Posterior cingulate gyrus (tissue), 11 donors: ENCODE results near the gene DTWD2.
A peak's percentile ranks its signal among the peaks of the same experiment; 100 is the strongest.
"Not testable (repeated sequence)": the region's sequence is repeated elsewhere in the genome, so short reads cannot be mapped to it uniquely, and the experiment has no call there.

ENCODE experiments used
- DNase-seq, 10 donors: peaks; one replicate each; pipeline versions ENCODE4 v3.0.0 to v3.0.0-alpha.2; 2020 to 2021; ENCODE audit warnings: mixed read lengths in 3 of 10
- intact Hi-C: fragments of 100-400 bp; cut with DNase I; formaldehyde crosslinking; loops from one replicate; pipeline ENCODE4 v1.15.1; 2023

The DTWD2 gene

GRCh38 chr5:118889165-118889564 lies 99.2 kb downstream of the DTWD2 start:
- intact Hi-C loops, result no loop called here
- DNase-seq, result no peak

- intact Hi-C loops, result no loop called here
- no peak for DNase-seq
Measured at GRCh38 chr5:118888556-118888955, 99.8 kb downstream of the DTWD2 start.

- DNase-seq, result no peak
- intact Hi-C loops, result no loop called here
Measured at GRCh38 chr5:118883362-118883761, 105.0 kb downstream of the DTWD2 start.

GRCh38 chr5:118882666-118883065 lies 105.7 kb downstream of the DTWD2 start:
- DNase-seq, result no peak
- intact Hi-C loops, result no loop called here

- intact Hi-C loops, DNase-seq: not testable (repeated sequence)
Measured at GRCh38 chr5:118876852-118877251, 111.5 kb downstream of the DTWD2 start.

- DNase-seq, result no peak
- intact Hi-C loops, result no loop called here
Measured at GRCh38 chr5:118875131-118875530, 113.2 kb downstream of the DTWD2 start.

- peak in 1 of 10 donors; percentile 66 for DNase-seq
Measured at GRCh38 chr5:118873417-118873816, 114.9 kb downstream of the DTWD2 start.

GRCh38 chr5:118863345-118863744 lies 125.0 kb downstream of the DTWD2 start:
- DNase-seq, result no peak
- intact Hi-C loops, result no loop called here

More at GRCh38 chr5:118873417-118873816, 114.9 kb downstream of the DTWD2 start:
- intact Hi-C loops, result no loop called here

GRCh38 chr5:118862596-118862995 lies 125.8 kb downstream of the DTWD2 start:
- no peak for DNase-seq
- intact Hi-C loops, result no loop called here

- DNase-seq, result no peak
- intact Hi-C loops, result no loop called here
Measured at GRCh38 chr5:118857700-118858099, 130.6 kb downstream of the DTWD2 start.

GRCh38 chr5:118854819-118855218 lies 133.5 kb downstream of the DTWD2 start:
- no peak for DNase-seq
- intact Hi-C loops, result no loop called here

- DNase-seq, intact Hi-C loops: not testable (repeated sequence)
Measured at GRCh38 chr5:118851785-118852184, 136.6 kb downstream of the DTWD2 start.

- DNase-seq, intact Hi-C loops: not testable (repeated sequence)
Measured at GRCh38 chr5:118849507-118849906, 138.8 kb downstream of the DTWD2 start.

- DNase-seq, result no peak
- intact Hi-C loops, result no loop called here
Measured at GRCh38 chr5:118844351-118844750, 144.0 kb downstream of the DTWD2 start.

GRCh38 chr5:118834710-118835109 lies 153.6 kb downstream of the DTWD2 start:
- intact Hi-C loops, result no loop called here
- no peak for DNase-seq

GRCh38 chr5:118832974-118833373 lies 155.4 kb downstream of the DTWD2 start:
- intact Hi-C loops, result no loop called here
- no peak for DNase-seq

- intact Hi-C loops, result no loop called here
- no peak for DNase-seq
Measured at GRCh38 chr5:118825226-118825625, 163.1 kb downstream of the DTWD2 start.

- intact Hi-C loops, result no loop called here
- DNase-seq, result no peak
Measured at GRCh38 chr5:118818604-118819003, 169.7 kb downstream of the DTWD2 start.

- no peak for DNase-seq
- intact Hi-C loops, result no loop called here
Measured at GRCh38 chr5:118808441-118808840, 179.9 kb downstream of the DTWD2 start.

- DNase-seq, result no peak
- intact Hi-C loops, result no loop called here
Measured at GRCh38 chr5:118806571-118806970, 181.8 kb downstream of the DTWD2 start.

- intact Hi-C loops, result no loop called here
- DNase-seq, result no peak
Measured at GRCh38 chr5:118802335-118802734, 186.0 kb downstream of the DTWD2 start.

- DNase-seq, result no peak
- intact Hi-C loops, result no loop called here
Measured at GRCh38 chr5:118796081-118796480, 192.3 kb downstream of the DTWD2 start.

GRCh38 chr5:118794281-118794680 lies 194.1 kb downstream of the DTWD2 start:
- no peak for DNase-seq
- intact Hi-C loops, result no loop called here
